Measurements from ENCODE around the gene DDIT3. TPM values are rescaled to one million over a fixed set of nuclear protein-coding genes. Genes with fewer than 3 reads are reported as not detected.
"Not testable (repeated sequence)": the region's sequence is repeated elsewhere in the genome, so short reads cannot be mapped to it uniquely, and the experiment has no call there.

DDIT3 gene
- total RNA-seq, 1 donor from 2014 or later = 213 TPM

- FAIRE-seq (no peak), DNase-seq (ENCODE audit: low read depth) (no peak)
These were observed 5.5 kb downstream of the DDIT3 start for GRCh38 chr12:57514720-57515407.

DNA sequence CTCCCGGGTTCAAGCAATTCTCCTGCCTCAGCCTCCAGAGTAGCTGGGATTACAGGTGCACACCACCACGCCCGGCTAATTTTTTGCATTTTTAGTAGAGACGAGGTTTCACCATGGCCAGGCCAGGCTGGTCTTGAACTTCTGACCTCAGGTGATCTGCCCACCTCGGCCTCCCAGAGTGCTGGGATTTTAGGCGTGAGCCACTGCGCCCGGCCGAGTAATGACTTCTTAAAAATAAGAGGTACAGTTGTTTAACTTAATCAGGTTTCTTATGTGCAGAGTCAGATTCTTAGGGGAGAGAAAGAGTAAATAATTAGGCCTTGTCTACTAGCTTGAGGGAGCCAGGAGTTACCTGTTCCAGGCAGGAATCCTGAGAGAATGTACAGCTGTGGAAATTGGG, 6.1 kb downstream of the DDIT3 start:
- H3K27me3 ChIP-seq (ENCODE audit: control insufficient read depth, insufficient read depth, low read length); DNase-seq (ENCODE audit: low read depth); H3K4me3 ChIP-seq (ENCODE audit: low read depth, low read length); FAIRE-seq: not testable (repeated sequence)
- H3K36me3 ChIP-seq (ENCODE audit: control insufficient read depth, insufficient read depth, low read length) = peaks cover 45% of the 10 kb centered on the region

More at GRCh38 chr12:57514720-57515407, 5.5 kb downstream of the DDIT3 start:
- Histone ChIP-seq H3K27me3 (ENCODE audit: control insufficient read depth, insufficient read depth, low read length) (no peaks in the 10 kb centered on the region), H3K4me3 (ENCODE audit: low read depth, low read length) (no peak overlapping the region), H3K36me3 (ENCODE audit: control insufficient read depth, insufficient read depth, low read length) (peaks cover 51% of the 10 kb centered on the region)
- TF ChIP-seq CTCF (IDR thresholded peaks at IDR 0.05; ENCODE audit: insufficient read depth, low read length, severe bottlenecking) = no peak

- not testable (repeated sequence) for H3K4me3 ChIP-seq (ENCODE audit: low read depth, low read length); H3K27me3 ChIP-seq (ENCODE audit: control insufficient read depth, insufficient read depth, low read length); FAIRE-seq; DNase-seq (ENCODE audit: low read depth)
- H3K36me3 ChIP-seq (ENCODE audit: control insufficient read depth, insufficient read depth, low read length) = peaks cover 43% of the 10 kb centered on the region
These were observed 6.6 kb downstream of the DDIT3 start for GRCh38 chr12:57513677-57514076.

GRCh38 chr12:57513266-57513665, 7.0 kb downstream of the DDIT3 start:
- TF ChIP-seq CTCF (IDR thresholded peaks at IDR 0.05; ENCODE audit: insufficient read depth, low read length, severe bottlenecking) = no peak

DNA sequence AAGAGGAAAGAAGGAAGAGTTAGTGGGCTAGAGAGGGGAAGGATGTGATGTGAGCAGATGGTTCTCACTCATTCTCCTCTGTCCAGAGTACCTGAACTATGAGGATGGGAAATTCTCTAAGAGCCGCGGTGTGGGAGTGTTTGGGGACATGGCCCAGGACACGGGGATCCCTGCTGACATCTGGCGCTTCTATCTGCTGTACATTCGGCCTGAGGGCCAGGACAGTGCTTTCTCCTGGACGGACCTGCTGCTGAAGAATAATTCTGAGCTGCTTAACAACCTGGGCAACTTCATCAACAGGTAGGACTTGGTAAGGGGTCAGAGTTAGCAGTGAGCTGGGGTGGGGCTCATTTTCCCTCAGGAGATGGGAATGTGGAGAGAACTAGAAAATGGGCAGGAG, 7.6 kb downstream of the DDIT3 start:
- no peak overlapping the region for H3K4me3 ChIP-seq (ENCODE audit: low read depth, low read length)
- H3K36me3 ChIP-seq (ENCODE audit: control insufficient read depth, insufficient read depth, low read length) = peaks cover 36% of the 10 kb centered on the region
- no peak for TF ChIP-seq CTCF (IDR thresholded peaks at IDR 0.05; ENCODE audit: insufficient read depth, low read length, severe bottlenecking)
- H3K27me3 ChIP-seq (ENCODE audit: control insufficient read depth, insufficient read depth, low read length) = no peaks in the 10 kb centered on the region
- DNase-seq (ENCODE audit: low read depth) (no peak), FAIRE-seq (no peak)

More at GRCh38 chr12:57513266-57513665, 7.0 kb downstream of the DDIT3 start:
- H3K36me3 ChIP-seq (ENCODE audit: control insufficient read depth, insufficient read depth, low read length) = peaks cover 39% of the 10 kb centered on the region
- H3K27me3 ChIP-seq (ENCODE audit: control insufficient read depth, insufficient read depth, low read length) = no peaks in the 10 kb centered on the region
- no peak for FAIRE-seq
- H3K4me3 ChIP-seq (ENCODE audit: low read depth, low read length) = no peak overlapping the region
- DNase-seq (ENCODE audit: low read depth) = no peak

- TF ChIP-seq CTCF (IDR thresholded peaks at IDR 0.05; ENCODE audit: insufficient read depth, low read length, severe bottlenecking) = no peak
- DNase-seq (ENCODE audit: low read depth) (no peak), FAIRE-seq (no peak)
- Histone ChIP-seq H3K4me3 (ENCODE audit: low read depth, low read length) (no peak overlapping the region), H3K27me3 (ENCODE audit: control insufficient read depth, insufficient read depth, low read length) (no peaks in the 10 kb centered on the region), H3K36me3 (ENCODE audit: control insufficient read depth, insufficient read depth, low read length) (peaks cover 32% of the 10 kb centered on the region)
These were observed 8.6 kb downstream of the DDIT3 start for GRCh38 chr12:57511588-57512325.

Data from bronchial epithelial cell (primary cell).